WTC11 (cell line): ENCODE results near the gene CEP76. TPM values are rescaled to one million over a fixed set of nuclear protein-coding genes. Genes with fewer than 3 reads are reported as not detected.

Experiments
- ATAC-seq: fragments of 200-7000 bp; cut with Tn5 transposase; 2 replicates; pipeline ENCODE4 v1.10.0; 2021; ENCODE audit warnings: mild to moderate bottlenecking, moderate library complexity
- CTCF ChIA-PET: fragments of 300-600 bp; sonication (Branson Sonifier 250); formaldehyde crosslinking; loops from one replicate; lab custom pipeline; 2021; ENCODE audit warnings: antibody characterized with exemption; lab: Charles Lee
- POLR2A ChIA-PET: fragments of 350-600 bp; sonication (Branson Sonifier 250); formaldehyde crosslinking; loops from one replicate; lab custom pipeline; 2021; ENCODE audit warnings: antibody characterized with exemption; lab: Charles Lee
- DNase-seq: peaks from one replicate; pipeline ENCODE4 v3.0.0; 2021; ENCODE audit warnings: low spot score
- H3K27ac Mint-ChIP-seq: 2 replicates; pipeline ENCODE4 v1.8.0; 2021; ENCODE audit warnings: mixed read lengths
- H3K27me3 Mint-ChIP-seq: 2 replicates; pipeline ENCODE4 v1.8.0; 2021; ENCODE audit warnings: low read depth, mild to moderate bottlenecking, moderate library complexity, mixed read lengths
- H3K36me3 Mint-ChIP-seq: 2 replicates; pipeline ENCODE4 v1.8.0; 2021; ENCODE audit warnings: mixed read lengths
- H3K4me1 Mint-ChIP-seq: 2 replicates; pipeline ENCODE4 v1.8.0; 2022; ENCODE audit warnings: mixed read lengths
- H3K4me3 Mint-ChIP-seq: 2 replicates; pipeline ENCODE4 v1.8.0; 2021; ENCODE audit warnings: mild to moderate bottlenecking, moderate library complexity, mixed read lengths
- H3K9me3 Mint-ChIP-seq: 2 replicates; pipeline ENCODE4 v1.8.0; 2021; ENCODE audit warnings: mixed read lengths
- CREB1 ChIP-seq: sonication (generic); formaldehyde crosslinking; IDR thresholded peaks from 2 replicates; pipeline ENCODE4 v1.8.0; 2023; ENCODE audit warnings: mild to moderate bottlenecking, missing genetic modification reagents
- GABPB1 ChIP-seq: sonication (generic); formaldehyde crosslinking; IDR thresholded peaks from 2 replicates; pipeline ENCODE4 v1.8.1; 2023; ENCODE audit warnings: mild to moderate bottlenecking, missing genetic modification reagents
- HMGA2 ChIP-seq: fragments of 250-450 bp; sonication (Bioruptor Pico); IDR thresholded peaks from 2 replicates; pipeline ENCODE4 v1.4.0; 2021; ENCODE audit warnings: mild to moderate bottlenecking, moderate library complexity
- JUN ChIP-seq: sonication (generic); formaldehyde crosslinking; IDR thresholded peaks from 2 replicates; pipeline ENCODE4 v1.8.0; 2023; ENCODE audit warnings: mild to moderate bottlenecking, missing genetic modification reagents
- NFE2L1 ChIP-seq: sonication (generic); formaldehyde crosslinking; IDR thresholded peaks from 2 replicates; pipeline ENCODE4 v1.8.1; 2023; ENCODE audit warnings: missing genetic modification reagents
- NFYB ChIP-seq: sonication (generic); formaldehyde crosslinking; conservative IDR thresholded peaks from 2 replicates; pipeline ENCODE4 v1.8.0; 2022; ENCODE audit warnings: low read depth, missing genetic modification reagents
- NR2C2 ChIP-seq: sonication (generic); formaldehyde crosslinking; IDR thresholded peaks from 2 replicates; pipeline ENCODE4 v1.8.0; 2022; ENCODE audit warnings: mild to moderate bottlenecking, missing genetic modification reagents
- NR3C1 ChIP-seq: sonication (generic); formaldehyde crosslinking; conservative IDR thresholded peaks from 2 replicates; pipeline ENCODE4 v1.8.1; 2023; ENCODE audit warnings: low read depth, mild to moderate bottlenecking, missing genetic modification reagents
- SMAD4 ChIP-seq: sonication (generic); formaldehyde crosslinking; IDR thresholded peaks from 2 replicates; pipeline ENCODE4 v1.8.0; 2022; ENCODE audit warnings: mild to moderate bottlenecking, missing genetic modification reagents
- SP1 ChIP-seq: sonication (generic); formaldehyde crosslinking; conservative IDR thresholded peaks from 2 replicates; pipeline ENCODE4 v1.8.1; 2022; ENCODE audit warnings: missing genetic modification reagents
- TEAD4 ChIP-seq: sonication (generic); formaldehyde crosslinking; IDR thresholded peaks from 2 replicates; pipeline ENCODE4 v1.8.0; 2022; ENCODE audit warnings: mild to moderate bottlenecking, missing genetic modification reagents
- ZNF396 ChIP-seq: fragments of 250-450 bp; sonication (Bioruptor Pico); IDR thresholded peaks from 2 replicates; pipeline ENCODE4 v1.8.0; 2021; ENCODE audit warnings: mild to moderate bottlenecking, moderate library complexity, borderline replicate concordance
- total RNA-seq: library from RNA; stranded (reverse); gene quantifications from 3 replicates; pipeline ENCODE4 v1.2.3, GENCODE V29; 2021
- TF ChIP-seq, protein P1 (sequence below): sonication (generic); formaldehyde crosslinking; IDR thresholded peaks from 2 replicates; pipeline ENCODE4 v1.8.0; 2023; ENCODE audit warnings: missing genetic modification reagents, mild to moderate bottlenecking, borderline replicate concordance
- TF ChIP-seq, protein P2 (sequence below): fragments of 200-600 bp; IDR thresholded peaks from 2 replicates; pipeline ENCODE4 v1.8.0; 2022; ENCODE audit warnings: antibody characterized with exemption
- TF ChIP-seq, protein P3 (sequence below): fragments of 250-450 bp; sonication (Bioruptor Pico); IDR thresholded peaks from 2 replicates; pipeline ENCODE4 v1.9.0; 2021; ENCODE audit warnings: mild to moderate bottlenecking
- TF ChIP-seq, protein P4 (sequence below): sonication (generic); formaldehyde crosslinking; IDR thresholded peaks from 2 replicates; pipeline ENCODE4 v1.8.0; 2022; ENCODE audit warnings: mild to moderate bottlenecking, missing genetic modification reagents
- TF ChIP-seq, protein P5 (sequence below): sonication (generic); formaldehyde crosslinking; IDR thresholded peaks from 2 replicates; pipeline ENCODE4 v1.8.0; 2023; ENCODE audit warnings: missing genetic modification reagents

CEP76 gene
- total RNA-seq, 1 experiment from 2014 or later: 16.9 TPM

DNA sequence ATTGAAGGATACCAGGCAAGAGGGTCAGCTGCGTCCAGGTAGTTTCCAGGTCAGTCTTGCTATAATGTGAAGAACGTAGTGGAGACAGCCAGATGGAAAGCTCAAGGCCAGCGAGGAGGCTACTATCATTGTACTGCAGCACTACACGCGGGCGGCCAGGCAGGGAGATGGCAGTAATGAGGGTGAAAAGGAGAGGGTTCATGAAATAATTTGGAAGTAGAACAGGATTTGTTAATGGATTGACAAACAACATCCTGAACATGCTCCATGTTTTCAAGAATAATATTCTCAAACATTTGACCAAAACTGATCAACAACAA, 61.7 kb downstream of the CEP76 start (continued):
- TF ChIP-seq, protein P1, sequence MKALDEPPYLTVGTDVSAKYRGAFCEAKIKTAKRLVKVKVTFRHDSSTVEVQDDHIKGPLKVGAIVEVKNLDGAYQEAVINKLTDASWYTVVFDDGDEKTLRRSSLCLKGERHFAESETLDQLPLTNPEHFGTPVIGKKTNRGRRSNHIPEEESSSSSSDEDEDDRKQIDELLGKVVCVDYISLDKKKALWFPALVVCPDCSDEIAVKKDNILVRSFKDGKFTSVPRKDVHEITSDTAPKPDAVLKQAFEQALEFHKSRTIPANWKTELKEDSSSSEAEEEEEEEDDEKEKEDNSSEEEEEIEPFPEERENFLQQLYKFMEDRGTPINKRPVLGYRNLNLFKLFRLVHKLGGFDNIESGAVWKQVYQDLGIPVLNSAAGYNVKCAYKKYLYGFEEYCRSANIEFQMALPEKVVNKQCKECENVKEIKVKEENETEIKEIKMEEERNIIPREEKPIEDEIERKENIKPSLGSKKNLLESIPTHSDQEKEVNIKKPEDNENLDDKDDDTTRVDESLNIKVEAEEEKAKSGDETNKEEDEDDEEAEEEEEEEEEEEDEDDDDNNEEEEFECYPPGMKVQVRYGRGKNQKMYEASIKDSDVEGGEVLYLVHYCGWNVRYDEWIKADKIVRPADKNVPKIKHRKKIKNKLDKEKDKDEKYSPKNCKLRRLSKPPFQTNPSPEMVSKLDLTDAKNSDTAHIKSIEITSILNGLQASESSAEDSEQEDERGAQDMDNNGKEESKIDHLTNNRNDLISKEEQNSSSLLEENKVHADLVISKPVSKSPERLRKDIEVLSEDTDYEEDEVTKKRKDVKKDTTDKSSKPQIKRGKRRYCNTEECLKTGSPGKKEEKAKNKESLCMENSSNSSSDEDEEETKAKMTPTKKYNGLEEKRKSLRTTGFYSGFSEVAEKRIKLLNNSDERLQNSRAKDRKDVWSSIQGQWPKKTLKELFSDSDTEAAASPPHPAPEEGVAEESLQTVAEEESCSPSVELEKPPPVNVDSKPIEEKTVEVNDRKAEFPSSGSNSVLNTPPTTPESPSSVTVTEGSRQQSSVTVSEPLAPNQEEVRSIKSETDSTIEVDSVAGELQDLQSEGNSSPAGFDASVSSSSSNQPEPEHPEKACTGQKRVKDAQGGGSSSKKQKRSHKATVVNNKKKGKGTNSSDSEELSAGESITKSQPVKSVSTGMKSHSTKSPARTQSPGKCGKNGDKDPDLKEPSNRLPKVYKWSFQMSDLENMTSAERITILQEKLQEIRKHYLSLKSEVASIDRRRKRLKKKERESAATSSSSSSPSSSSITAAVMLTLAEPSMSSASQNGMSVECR (CRISPR knock-in tag): no peak
- TF ChIP-seq HMGA2 (CRISPR knock-in tag): no peak
- TF ChIP-seq NR2C2 (CRISPR knock-in tag): no peak
- no peak for TF ChIP-seq NR3C1 (CRISPR knock-in tag)
- no peak for TF ChIP-seq TEAD4 (CRISPR knock-in tag)
- TF ChIP-seq, protein P2, sequence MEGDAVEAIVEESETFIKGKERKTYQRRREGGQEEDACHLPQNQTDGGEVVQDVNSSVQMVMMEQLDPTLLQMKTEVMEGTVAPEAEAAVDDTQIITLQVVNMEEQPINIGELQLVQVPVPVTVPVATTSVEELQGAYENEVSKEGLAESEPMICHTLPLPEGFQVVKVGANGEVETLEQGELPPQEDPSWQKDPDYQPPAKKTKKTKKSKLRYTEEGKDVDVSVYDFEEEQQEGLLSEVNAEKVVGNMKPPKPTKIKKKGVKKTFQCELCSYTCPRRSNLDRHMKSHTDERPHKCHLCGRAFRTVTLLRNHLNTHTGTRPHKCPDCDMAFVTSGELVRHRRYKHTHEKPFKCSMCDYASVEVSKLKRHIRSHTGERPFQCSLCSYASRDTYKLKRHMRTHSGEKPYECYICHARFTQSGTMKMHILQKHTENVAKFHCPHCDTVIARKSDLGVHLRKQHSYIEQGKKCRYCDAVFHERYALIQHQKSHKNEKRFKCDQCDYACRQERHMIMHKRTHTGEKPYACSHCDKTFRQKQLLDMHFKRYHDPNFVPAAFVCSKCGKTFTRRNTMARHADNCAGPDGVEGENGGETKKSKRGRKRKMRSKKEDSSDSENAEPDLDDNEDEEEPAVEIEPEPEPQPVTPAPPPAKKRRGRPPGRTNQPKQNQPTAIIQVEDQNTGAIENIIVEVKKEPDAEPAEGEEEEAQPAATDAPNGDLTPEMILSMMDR: no peak
- TF ChIP-seq, protein P3, sequence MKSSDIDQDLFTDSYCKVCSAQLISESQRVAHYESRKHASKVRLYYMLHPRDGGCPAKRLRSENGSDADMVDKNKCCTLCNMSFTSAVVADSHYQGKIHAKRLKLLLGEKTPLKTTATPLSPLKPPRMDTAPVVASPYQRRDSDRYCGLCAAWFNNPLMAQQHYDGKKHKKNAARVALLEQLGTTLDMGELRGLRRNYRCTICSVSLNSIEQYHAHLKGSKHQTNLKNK (CRISPR knock-in tag): no peak
- TF ChIP-seq SP1: no peak
- TF ChIP-seq ZNF396 (CRISPR knock-in tag): no peak
- TF ChIP-seq, protein P4, sequence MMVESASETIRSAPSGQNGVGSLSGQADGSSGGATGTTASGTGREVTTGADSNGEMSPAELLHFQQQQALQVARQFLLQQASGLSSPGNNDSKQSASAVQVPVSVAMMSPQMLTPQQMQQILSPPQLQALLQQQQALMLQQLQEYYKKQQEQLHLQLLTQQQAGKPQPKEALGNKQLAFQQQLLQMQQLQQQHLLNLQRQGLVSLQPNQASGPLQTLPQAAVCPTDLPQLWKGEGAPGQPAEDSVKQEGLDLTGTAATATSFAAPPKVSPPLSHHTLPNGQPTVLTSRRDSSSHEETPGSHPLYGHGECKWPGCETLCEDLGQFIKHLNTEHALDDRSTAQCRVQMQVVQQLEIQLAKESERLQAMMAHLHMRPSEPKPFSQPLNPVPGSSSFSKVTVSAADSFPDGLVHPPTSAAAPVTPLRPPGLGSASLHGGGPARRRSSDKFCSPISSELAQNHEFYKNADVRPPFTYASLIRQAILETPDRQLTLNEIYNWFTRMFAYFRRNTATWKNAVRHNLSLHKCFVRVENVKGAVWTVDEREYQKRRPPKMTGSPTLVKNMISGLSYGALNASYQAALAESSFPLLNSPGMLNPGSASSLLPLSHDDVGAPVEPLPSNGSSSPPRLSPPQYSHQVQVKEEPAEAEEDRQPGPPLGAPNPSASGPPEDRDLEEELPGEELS (CRISPR knock-in tag): no peak
- no peak for TF ChIP-seq CREB1 (CRISPR knock-in tag)
- no peak for TF ChIP-seq JUN (CRISPR knock-in tag)
- TF ChIP-seq SMAD4 (CRISPR knock-in tag): no peak
- TF ChIP-seq NFE2L1 (CRISPR knock-in tag): no peak

DNA sequence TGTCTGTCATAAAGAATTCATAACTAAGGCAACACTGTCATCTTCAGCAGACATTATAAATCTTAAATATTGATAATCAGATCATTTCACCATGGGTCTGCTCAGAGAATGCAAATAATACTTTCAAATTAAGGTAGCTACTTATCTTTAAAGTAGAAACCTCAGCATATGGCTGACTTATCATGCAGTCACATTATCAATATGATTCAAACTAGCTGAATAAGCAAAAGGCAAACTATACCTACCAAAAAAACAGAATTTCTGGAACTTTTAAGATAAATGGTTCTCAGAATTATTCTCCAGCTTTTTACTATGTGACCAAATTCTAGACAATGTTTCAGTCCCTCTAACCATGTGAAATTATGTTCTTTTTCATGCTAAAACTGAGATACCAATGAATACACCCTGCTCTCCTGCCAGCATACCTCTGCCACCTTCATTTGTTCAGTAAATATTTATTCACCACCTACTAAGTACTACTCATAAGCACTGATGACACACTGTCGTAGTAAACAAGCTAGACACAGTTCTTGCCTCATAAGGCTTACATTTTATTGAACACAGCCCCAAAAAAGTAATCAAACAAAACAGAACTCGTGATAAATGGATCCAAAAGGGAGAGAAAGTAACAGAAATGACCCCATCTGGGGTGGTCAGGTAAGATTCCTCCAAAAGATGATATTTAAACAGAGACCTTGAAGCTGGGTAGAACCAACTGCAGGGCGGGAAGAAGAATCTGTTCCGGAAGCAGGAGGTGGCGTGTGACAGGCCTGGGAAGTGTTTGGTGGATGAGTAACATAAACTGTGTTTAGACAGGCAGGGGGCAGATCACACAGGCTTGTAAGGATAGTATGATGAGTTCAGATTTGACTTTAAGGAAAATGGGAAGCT, 62.3 kb downstream of the CEP76 start:
- TF ChIP-seq, protein P5, sequence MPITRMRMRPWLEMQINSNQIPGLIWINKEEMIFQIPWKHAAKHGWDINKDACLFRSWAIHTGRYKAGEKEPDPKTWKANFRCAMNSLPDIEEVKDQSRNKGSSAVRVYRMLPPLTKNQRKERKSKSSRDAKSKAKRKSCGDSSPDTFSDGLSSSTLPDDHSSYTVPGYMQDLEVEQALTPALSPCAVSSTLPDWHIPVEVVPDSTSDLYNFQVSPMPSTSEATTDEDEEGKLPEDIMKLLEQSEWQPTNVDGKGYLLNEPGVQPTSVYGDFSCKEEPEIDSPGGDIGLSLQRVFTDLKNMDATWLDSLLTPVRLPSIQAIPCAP (CRISPR knock-in tag): no peak
- TF ChIP-seq NFYB (CRISPR knock-in tag): no peak
- peak; percentile 49; the same call in 1 of the 2 replicates for TF ChIP-seq GABPB1 (CRISPR knock-in tag)
- no peak for TF ChIP-seq NR3C1 (CRISPR knock-in tag)
- TF ChIP-seq TEAD4 (CRISPR knock-in tag): no peak
- H3K27me3 Mint-ChIP-seq: no peaks in the 10 kb centered on the region
- no peaks in the 10 kb centered on the region for H3K36me3 Mint-ChIP-seq
- 0 out of 2 replicates have a peak overlapping the region, but pooled peaks have one; percentile 0 for H3K27ac Mint-ChIP-seq
- H3K9me3 Mint-ChIP-seq: no peaks in the 10 kb centered on the region
- DNase-seq (no peak), ATAC-seq (no peak)
- ChIA-PET CTCF (interaction anchor here (0.6 to 0.8 kb wide), 2 partner anchors 40 to 101 kb away, joined by 3 read pairs; no protein-coding TSS in a partner anchor), POLR2A (no interaction called here)
- H3K4me1 Mint-ChIP-seq: peaks cover 17% of the 10 kb centered on the region
- H3K4me3 Mint-ChIP-seq: no peak overlapping the region
